ENCODE results near the gene PHLDA2. TPM values are rescaled to one million over a fixed set of nuclear protein-coding genes. Genes with fewer than 3 reads are reported as not detected.

Gene PHLDA2
- total RNA-seq, 1 experiment from 2014 or later, result 309 TPM

DNA sequence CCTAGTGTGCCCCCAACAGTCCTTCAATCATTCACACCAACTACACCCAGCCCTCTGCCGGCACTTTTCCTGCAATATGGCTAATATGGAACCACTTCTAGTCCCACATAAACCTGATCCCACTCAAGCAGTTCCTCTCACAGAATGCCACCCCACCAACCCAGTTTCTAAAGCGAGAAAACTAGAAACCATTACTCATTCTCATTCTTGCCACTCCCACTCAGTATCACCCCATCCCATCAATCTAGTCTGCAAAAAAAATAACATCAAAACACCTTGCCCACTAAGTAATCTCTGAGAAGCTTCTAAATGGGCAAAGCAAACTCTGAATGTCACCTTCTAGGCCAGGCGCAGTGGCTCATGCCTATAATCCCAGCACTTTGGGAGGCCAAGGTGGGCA is 45.1 kb upstream of the PHLDA2 start:
- POLR2A ChIA-PET, result no interaction called here
- no TSS peak for BruUV-seq (replicated peaks)

DNA sequence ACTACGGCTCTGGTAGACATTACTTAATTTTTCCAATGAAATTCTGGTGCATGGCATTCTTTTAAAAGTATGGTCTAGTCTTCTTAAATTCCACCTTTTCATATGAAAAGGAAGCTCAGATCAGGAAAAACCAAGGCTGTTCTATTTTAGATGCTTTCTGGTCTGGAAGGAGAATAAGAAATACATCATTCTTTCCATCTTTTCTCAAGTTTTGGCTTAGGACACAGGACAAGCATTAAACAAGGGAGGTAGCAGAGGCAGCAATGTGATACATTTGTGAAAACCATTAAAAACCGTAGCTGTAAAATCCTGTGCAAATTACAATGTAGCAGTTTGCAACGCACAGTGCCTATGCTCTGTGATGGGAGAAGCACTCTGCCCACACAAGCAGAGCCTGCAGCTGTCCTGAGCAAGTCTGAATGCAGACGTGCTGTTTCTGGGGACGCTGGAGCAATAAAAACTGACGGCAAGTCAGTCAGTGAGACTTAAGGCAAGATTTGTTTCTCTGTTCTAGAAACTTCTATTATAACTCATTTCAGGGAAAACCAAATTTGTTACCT is 39.2 kb upstream of the PHLDA2 start:
- Histone ChIP-seq H3K9me2 (ENCODE audit: insufficient read depth) (no peaks in the 10 kb centered on the region), H3K79me2 (ENCODE audit: insufficient read depth, low read length) (peaks cover 97% of the 10 kb centered on the region), H3K4me2 (ENCODE audit: low read length) (no peak overlapping the region), H3K4me1 (ENCODE audit: control insufficient read depth in 1 of 2, insufficient read depth in 2 of 2, low read length in 2 of 2) (no peaks in the 10 kb centered on the region), H3K27me3 (ENCODE audit: insufficient read depth, low read length) (no peaks in the 10 kb centered on the region), H3K36me3 (ENCODE audit: control insufficient read depth in 1 of 2, insufficient read depth in 2 of 2, low read length in 2 of 2) (peaks cover 64 to 81% of the 10 kb centered on the region in 2 experiments), H3K4me3 (replicated peaks in 1 of 2; ENCODE audit: low read depth in 1 of 2, low read length in 2 of 2) (no peak overlapping the region), H2AFZ (ENCODE audit: low read depth, low read length, poor library complexity, severe bottlenecking) (no peak overlapping the region), H3K9me3 (ENCODE audit: control insufficient read depth in 1 of 2, insufficient read depth in 1 of 2, low read depth in 1 of 2, low read length in 2 of 2) (no peaks in the 10 kb centered on the region), H3K27ac (ENCODE audit: low read depth, low read length) (no peak overlapping the region), H4K20me1 (ENCODE audit: insufficient read depth) (peaks cover 7% of the 10 kb centered on the region; the same call in 1 of the 2 replicates), H3K9ac (ENCODE audit: low read length) (no peak overlapping the region)
- intact Hi-C loops (cut with micrococcal nuclease), result no loop called here
- TF ChIP-seq EZH2phosphoT487 (IDR thresholded peaks at IDR 0.05; ENCODE audit: borderline replicate concordance) (no peak), ZNF274 (IDR thresholded peaks at IDR 0.05; ENCODE audit: low read depth, low read length) (no peak), SP1 (IDR thresholded peaks at IDR 0.05; ENCODE audit: low read depth) (no peak), SIN3A (IDR thresholded peaks at IDR 0.05; ENCODE audit: low read depth) (no peak), SRF (IDR thresholded peaks at IDR 0.05; ENCODE audit: low read depth) (no peak), TCF7L2 (IDR thresholded peaks at IDR 0.05; ENCODE audit: borderline replicate concordance, extremely low read depth, insufficient read depth, insufficient read length) (no peak), POLR2AphosphoS5 (IDR thresholded peaks at IDR 0.05; ENCODE audit: low read depth, low read length) (no peak), RAD21 (IDR thresholded peaks at IDR 0.05; ENCODE audit: low read depth) (no peak)
- TF ChIP-seq, protein P1, sequence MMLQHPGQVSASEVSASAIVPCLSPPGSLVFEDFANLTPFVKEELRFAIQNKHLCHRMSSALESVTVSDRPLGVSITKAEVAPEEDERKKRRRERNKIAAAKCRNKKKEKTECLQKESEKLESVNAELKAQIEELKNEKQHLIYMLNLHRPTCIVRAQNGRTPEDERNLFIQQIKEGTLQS (IDR thresholded peaks at IDR 0.05), result no peak
- TF ChIP-seq, protein P2, sequence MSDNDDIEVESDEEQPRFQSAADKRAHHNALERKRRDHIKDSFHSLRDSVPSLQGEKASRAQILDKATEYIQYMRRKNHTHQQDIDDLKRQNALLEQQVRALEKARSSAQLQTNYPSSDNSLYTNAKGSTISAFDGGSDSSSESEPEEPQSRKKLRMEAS (IDR thresholded peaks at IDR 0.05), result no peak
- BruUV-seq (replicated peaks), result no TSS peak
- POLR2A ChIA-PET, result no interaction called here
- CTCF ChIA-PET, result no interaction called here
- no peak for DNase-seq (ENCODE audit: low read depth, low spot score)
- no peak for ATAC-seq
- RAD21 ChIA-PET (ENCODE audit: low non-redundant PET in 1 of 2, low total read pairs in 2 of 2, uncharacterized antibody in 2 of 2, unreplicated experiment in 2 of 2), result no interaction called here

More for the DNA sequence above, 45.1 kb upstream of the PHLDA2 start:
- Histone ChIP-seq H3K9me3 (ENCODE audit: control insufficient read depth in 1 of 2, insufficient read depth in 1 of 2, low read depth in 1 of 2, low read length in 2 of 2) (no peaks in the 10 kb centered on the region), H3K4me1 (ENCODE audit: control insufficient read depth in 1 of 2, insufficient read depth in 2 of 2, low read length in 2 of 2) (no peaks in the 10 kb centered on the region), H3K9me2 (ENCODE audit: insufficient read depth) (no peaks in the 10 kb centered on the region), H4K20me1 (ENCODE audit: insufficient read depth) (peaks cover 28% of the 10 kb centered on the region), H3K4me2 (ENCODE audit: low read length) (no peak overlapping the region), H3K27me3 (ENCODE audit: insufficient read depth, low read length) (no peaks in the 10 kb centered on the region), H2AFZ (ENCODE audit: low read depth, low read length, poor library complexity, severe bottlenecking) (no peak overlapping the region), H3K79me2 (ENCODE audit: insufficient read depth, low read length) (peaks cover 99% of the 10 kb centered on the region), H3K4me3 (replicated peaks in 1 of 2; ENCODE audit: low read depth in 1 of 2, low read length in 2 of 2) (no peak overlapping the region), H3K36me3 (ENCODE audit: control insufficient read depth in 1 of 2, insufficient read depth in 2 of 2, low read length in 2 of 2) (peaks cover 58 to 85% of the 10 kb centered on the region in 2 experiments), H3K9ac (ENCODE audit: low read length) (no peak overlapping the region), H3K27ac (ENCODE audit: low read depth, low read length) (no peak overlapping the region)
- TF ChIP-seq ZNF274 (IDR thresholded peaks at IDR 0.05; ENCODE audit: low read depth, low read length) (no peak), EZH2 (IDR thresholded peaks at IDR 0.05) (no peak)
- RAD21 ChIA-PET (ENCODE audit: low non-redundant PET in 1 of 2, low total read pairs in 2 of 2, uncharacterized antibody in 2 of 2, unreplicated experiment in 2 of 2), result no interaction called here
- CTCF ChIA-PET, result interaction anchor here (1.8 to 1.9 kb wide), 2 partner anchors 24 to 118 kb away, joined by 4 to 5 read pairs; no protein-coding TSS in a partner anchor
- no peak for DNase-seq (ENCODE audit: low read depth, low spot score)
- no peak for ATAC-seq
- intact Hi-C loops (cut with micrococcal nuclease), result loop anchor here (2.0 kb wide), 2 partner anchors 117 to 243 kb away; no protein-coding TSS in a partner anchor
